HepG2 (cell line): Measurements from ENCODE around the gene XAB2. TPM values are rescaled to one million over a fixed set of nuclear protein-coding genes. Genes with fewer than 3 reads are reported as not detected.

ENCODE experiments used
- GABPB1 ChIP-seq: IDR thresholded peaks from 2 replicates; pipeline ENCODE4 v1.6.1; 2016; ENCODE audit warnings: mild to moderate bottlenecking, missing genetic modification reagents, moderate library complexity, missing compliant biosample characterization
- GFI1 ChIP-seq: sonication (generic); formaldehyde crosslinking; IDR thresholded peaks from 2 replicates; pipeline ENCODE4 v1.5.0; 2020; ENCODE audit warnings: missing genetic modification reagents, mild to moderate bottlenecking, borderline replicate concordance
- HOXA9 ChIP-seq: sonication (generic); formaldehyde crosslinking; IDR thresholded peaks from 2 replicates; pipeline ENCODE4 v1.8.1; 2022; ENCODE audit warnings: missing genetic modification reagents, mild to moderate bottlenecking, moderate library complexity, borderline replicate concordance
- KLF12 ChIP-seq: sonication (generic); formaldehyde crosslinking; IDR thresholded peaks from 2 replicates; pipeline ENCODE4 v1.4.0; 2020; ENCODE audit warnings: missing genetic modification reagents, borderline replicate concordance
- MAZ ChIP-seq, 2 experiments: sonication (generic) in 1 of 2; formaldehyde crosslinking in 1 of 2; IDR thresholded peaks; 2 replicates each; pipeline versions ENCODE4 v1.5.0 to v1.6.1; 2012 to 2020; ENCODE audit warnings: low read depth in 2 of 2, mild to moderate bottlenecking in 2 of 2, borderline replicate concordance in 1 of 2, improper control_type of control experiment in 1 of 2, low read length in 1 of 2, missing genetic modification reagents in 1 of 2, moderate library complexity in 1 of 2
- MED8 ChIP-seq: sonication (generic); formaldehyde crosslinking; IDR thresholded peaks from 2 replicates; pipeline ENCODE4 v1.8.1; 2023; ENCODE audit warnings: mild to moderate bottlenecking, missing genetic modification reagents; ENCODE audit not compliant: insufficient replicate concordance
- MTF2 ChIP-seq: sonication (generic); formaldehyde crosslinking; IDR thresholded peaks from 2 replicates; pipeline ENCODE4 v1.5.0; 2020; ENCODE audit warnings: missing genetic modification reagents, borderline replicate concordance
- PHF8 ChIP-seq: sonication (generic); formaldehyde crosslinking; IDR thresholded peaks from 2 replicates; pipeline ENCODE4 v1.5.0; 2020; ENCODE audit warnings: missing genetic modification reagents
- POLR2A ChIP-seq, 2 experiments: IDR thresholded peaks; 2 replicates each; pipeline ENCODE4 v1.6.1; 2011; ENCODE audit warnings: low read depth in 2 of 2, low read length in 2 of 2, mild to moderate bottlenecking in 1 of 2, moderate library complexity in 1 of 2; ENCODE audit not compliant: insufficient read depth in 1 of 2
- SP4 ChIP-seq: sonication (generic); formaldehyde crosslinking; IDR thresholded peaks from 2 replicates; pipeline ENCODE4 v1.8.1; 2023; ENCODE audit warnings: mild to moderate bottlenecking, missing genetic modification reagents
- STAT5B ChIP-seq: sonication (generic); formaldehyde crosslinking; IDR thresholded peaks from 2 replicates; pipeline ENCODE4 v1.4.0; 2020; ENCODE audit warnings: missing genetic modification reagents
- ZFP1 ChIP-seq: IDR thresholded peaks from 2 replicates; pipeline ENCODE4 v1.6.1; 2016
- ZMYM2 ChIP-seq: sonication (generic); formaldehyde crosslinking; IDR thresholded peaks from 2 replicates; pipeline ENCODE4 v1.8.0; 2022; ENCODE audit warnings: mild to moderate bottlenecking, missing genetic modification reagents
- ZNF224 ChIP-seq: sonication (generic); formaldehyde crosslinking; IDR thresholded peaks from 2 replicates; pipeline ENCODE4 v1.5.0; 2020; ENCODE audit warnings: mild to moderate bottlenecking, missing genetic modification reagents
- ZNF329 ChIP-seq: sonication (generic); formaldehyde crosslinking; IDR thresholded peaks from 2 replicates; pipeline ENCODE4 v1.9.0; 2021; ENCODE audit warnings: low read depth, mild to moderate bottlenecking, missing genetic modification reagents
- ZNF441 ChIP-seq: sonication (generic); formaldehyde crosslinking; IDR thresholded peaks from 2 replicates; pipeline ENCODE4 v1.7.0; 2021; ENCODE audit warnings: missing genetic modification reagents, borderline replicate concordance
- ZNF468 ChIP-seq: sonication (generic); formaldehyde crosslinking; IDR thresholded peaks from 2 replicates; pipeline ENCODE4 v1.8.0; 2022; ENCODE audit warnings: mild to moderate bottlenecking, moderate library complexity, missing genetic modification reagents
- ZNF841 ChIP-seq: sonication (generic); formaldehyde crosslinking; IDR thresholded peaks from 2 replicates; pipeline ENCODE4 v1.8.1; 2023; ENCODE audit warnings: missing genetic modification reagents, borderline replicate concordance
- polyA plus RNA-seq, 8 experiments: library from polyadenylated mRNA; depleted of rRNA in 3 of 8; stranded (reverse) in 7 of 8; unstranded in 1 of 8; fragments of >200 nt; fragmentation: Illumina TruSeq in 4 of 8; extraction: Trizol in 4 of 8; gene quantifications; 2 replicates each; pipeline versions ENCODE4 v1.2.1 to v1.2.3, GENCODE V29; 2011 to 2016; ENCODE audit warnings: low read depth in 4 of 8, missing spikeins in 1 of 8, mixed read lengths in 1 of 8; ENCODE audit not compliant: insufficient read depth in 1 of 8
- total RNA-seq, 5 experiments: library from RNA; depleted of rRNA; stranded (reverse); fragments of >200 nt; fragmentation: Illumina TruSeq; extraction: Trizol; gene quantifications; 2 replicates each; pipeline ENCODE4 v1.2.3, GENCODE V29; 2016; ENCODE audit warnings: low read depth in 1 of 5
- TF ChIP-seq, protein P1 (sequence below): sonication (generic); formaldehyde crosslinking; IDR thresholded peaks from 2 replicates; pipeline ENCODE4 v1.4.0; 2020; ENCODE audit warnings: missing genetic modification reagents
- TF ChIP-seq, protein P2 (sequence below): sonication (generic); formaldehyde crosslinking; IDR thresholded peaks from 2 replicates; pipeline ENCODE4 v1.4.0; 2020; ENCODE audit warnings: missing genetic modification reagents
- TF ChIP-seq, protein P3 (sequence below): conservative IDR thresholded peaks from 2 replicates; pipeline ENCODE4 v1.6.1; 2018; ENCODE audit warnings: missing genetic modification reagents
- TF ChIP-seq, protein P4 (sequence below): sonication (generic); formaldehyde crosslinking; IDR thresholded peaks from 2 replicates; pipeline ENCODE4 v1.8.0; 2022; ENCODE audit warnings: low read depth, missing genetic modification reagents

Gene XAB2
- total and polyA plus RNA-seq, 2 of the 13 experiments (the other 11 are each of a cell fraction or from before 2014, with no cell fraction given) = 6.2 to 23.9 TPM

DNA sequence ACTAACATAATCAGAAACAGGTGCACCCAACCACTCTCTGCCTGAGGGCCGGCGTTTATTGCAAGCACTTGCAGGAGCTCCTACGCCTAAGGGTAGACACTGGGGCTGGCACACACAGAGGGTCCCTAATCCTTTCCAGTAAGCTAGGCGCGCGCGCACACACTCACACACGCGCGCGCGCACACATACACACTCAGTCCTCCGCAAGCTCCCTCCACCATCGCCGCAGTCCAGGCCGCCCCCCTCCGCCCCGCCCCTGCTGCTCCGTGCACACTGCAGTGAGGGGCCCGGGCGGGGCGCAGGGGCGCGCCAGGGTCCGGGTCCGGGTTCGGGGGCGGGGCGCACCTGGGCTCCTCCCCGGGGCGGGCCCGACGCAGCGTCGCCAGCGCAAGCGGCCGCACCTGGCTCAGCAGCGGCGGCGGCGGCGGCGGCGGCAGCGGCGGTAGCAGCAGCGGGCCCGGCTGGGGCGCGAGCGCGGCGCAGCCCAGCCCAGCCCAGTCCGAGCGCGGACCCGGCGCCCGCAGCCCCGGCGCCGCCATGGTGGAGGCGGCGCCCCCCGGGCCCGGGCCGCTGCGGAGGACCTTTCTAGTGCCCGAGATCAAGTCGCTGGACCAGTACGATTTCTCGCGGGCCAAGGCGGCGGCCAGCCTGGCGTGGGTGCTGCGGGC lies 33.7 kb downstream of the XAB2 start, which contains the start of gene CAMSAP3 (continued):
- TF ChIP-seq, protein P1, sequence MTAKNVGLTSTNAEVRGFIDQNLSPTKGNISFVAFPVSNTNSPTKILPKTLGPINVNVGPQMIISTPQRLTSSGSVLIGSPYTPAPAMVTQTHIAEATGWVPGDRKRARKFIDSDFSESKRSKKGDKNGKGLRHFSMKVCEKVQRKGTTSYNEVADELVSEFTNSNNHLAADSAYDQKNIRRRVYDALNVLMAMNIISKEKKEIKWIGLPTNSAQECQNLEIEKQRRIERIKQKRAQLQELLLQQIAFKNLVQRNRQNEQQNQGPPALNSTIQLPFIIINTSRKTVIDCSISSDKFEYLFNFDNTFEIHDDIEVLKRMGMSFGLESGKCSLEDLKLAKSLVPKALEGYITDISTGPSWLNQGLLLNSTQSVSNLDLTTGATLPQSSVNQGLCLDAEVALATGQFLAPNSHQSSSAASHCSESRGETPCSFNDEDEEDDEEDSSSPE = peak; percentile 35; the same call in 1 of the 2 replicates
- TF ChIP-seq GABPB1 = 0 out of 2 replicates have a peak, but pooled peaks have one; percentile 25
- TF ChIP-seq MTF2 (CRISPR knock-in tag) = no peak
- no peak for TF ChIP-seq HOXA9 (CRISPR knock-in tag)
- TF ChIP-seq PHF8 (CRISPR knock-in tag) = peak; percentile 33
- TF ChIP-seq ZNF841 (CRISPR knock-in tag) = no peak
- peak in 1 of 2 experiments; percentile 38; a peak in 1 of 4 replicates for TF ChIP-seq POLR2A (IDR thresholded peaks at IDR 0.05; ENCODE audit: insufficient read depth in 1 of 2, low read depth in 2 of 2, low read length in 2 of 2)
- TF ChIP-seq ZNF441 = 0 out of 2 replicates have a peak, but pooled peaks have one; percentile 33
- TF ChIP-seq, protein P2, sequence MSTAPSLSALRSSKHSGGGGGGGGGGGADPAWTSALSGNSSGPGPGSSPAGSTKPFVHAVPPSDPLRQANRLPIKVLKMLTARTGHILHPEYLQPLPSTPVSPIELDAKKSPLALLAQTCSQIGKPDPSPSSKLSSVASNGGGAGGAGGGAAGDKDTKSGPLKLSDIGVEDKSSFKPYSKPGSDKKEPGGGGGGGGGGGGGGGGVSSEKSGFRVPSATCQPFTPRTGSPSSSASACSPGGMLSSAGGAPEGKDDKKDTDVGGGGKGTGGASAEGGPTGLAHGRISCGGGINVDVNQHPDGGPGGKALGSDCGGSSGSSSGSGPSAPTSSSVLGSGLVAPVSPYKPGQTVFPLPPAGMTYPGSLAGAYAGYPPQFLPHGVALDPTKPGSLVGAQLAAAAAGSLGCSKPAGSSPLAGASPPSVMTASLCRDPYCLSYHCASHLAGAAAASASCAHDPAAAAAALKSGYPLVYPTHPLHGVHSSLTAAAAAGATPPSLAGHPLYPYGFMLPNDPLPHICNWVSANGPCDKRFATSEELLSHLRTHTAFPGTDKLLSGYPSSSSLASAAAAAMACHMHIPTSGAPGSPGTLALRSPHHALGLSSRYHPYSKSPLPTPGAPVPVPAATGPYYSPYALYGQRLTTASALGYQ (CRISPR knock-in tag) = no peak
- TF ChIP-seq MED8 = no peak
- TF ChIP-seq, protein P3, sequence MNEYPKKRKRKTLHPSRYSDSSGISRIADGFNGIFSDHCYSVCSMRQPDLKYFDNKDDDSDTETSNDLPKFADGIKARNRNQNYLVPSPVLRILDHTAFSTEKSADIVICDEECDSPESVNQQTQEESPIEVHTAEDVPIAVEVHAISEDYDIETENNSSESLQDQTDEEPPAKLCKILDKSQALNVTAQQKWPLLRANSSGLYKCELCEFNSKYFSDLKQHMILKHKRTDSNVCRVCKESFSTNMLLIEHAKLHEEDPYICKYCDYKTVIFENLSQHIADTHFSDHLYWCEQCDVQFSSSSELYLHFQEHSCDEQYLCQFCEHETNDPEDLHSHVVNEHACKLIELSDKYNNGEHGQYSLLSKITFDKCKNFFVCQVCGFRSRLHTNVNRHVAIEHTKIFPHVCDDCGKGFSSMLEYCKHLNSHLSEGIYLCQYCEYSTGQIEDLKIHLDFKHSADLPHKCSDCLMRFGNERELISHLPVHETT = no peak; the same call in 1 of the 2 replicates
- no peak for TF ChIP-seq ZNF224 (CRISPR knock-in tag)
- no peak for TF ChIP-seq STAT5B (CRISPR knock-in tag)
- peak; percentile 71; the same call in 1 of the 2 replicates for TF ChIP-seq SP4 (CRISPR knock-in tag)
- no peak for TF ChIP-seq ZNF468
- TF ChIP-seq ZMYM2 (CRISPR knock-in tag) = no peak
- TF ChIP-seq KLF12 (CRISPR knock-in tag) = no peak
- TF ChIP-seq ZFP1 (CRISPR knock-in tag) = no peak
- no peak for TF ChIP-seq ZNF329 (CRISPR knock-in tag)
- TF ChIP-seq, protein P4, sequence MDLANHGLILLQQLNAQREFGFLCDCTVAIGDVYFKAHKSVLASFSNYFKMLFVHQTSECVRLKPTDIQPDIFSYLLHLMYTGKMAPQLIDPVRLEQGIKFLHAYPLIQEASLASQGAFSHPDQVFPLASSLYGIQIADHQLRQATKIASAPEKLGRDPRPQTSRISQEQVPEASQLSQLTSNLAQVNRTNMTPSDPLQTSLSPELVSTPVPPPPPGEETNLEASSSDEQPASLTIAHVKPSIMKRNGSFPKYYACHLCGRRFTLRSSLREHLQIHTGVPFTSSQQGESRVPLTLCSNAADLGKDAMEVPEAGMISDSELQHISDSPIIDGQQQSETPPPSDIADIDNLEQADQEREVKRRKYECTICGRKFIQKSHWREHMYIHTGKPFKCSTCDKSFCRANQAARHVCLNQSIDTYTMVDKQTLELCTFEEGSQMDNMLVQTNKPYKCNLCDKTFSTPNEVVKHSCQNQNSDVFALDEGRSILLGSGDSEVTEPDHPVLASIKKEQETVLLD = 0 out of 2 replicates have a peak, but pooled peaks have one; percentile 19
- no peak for TF ChIP-seq GFI1
- TF ChIP-seq MAZ (IDR thresholded peaks at IDR 0.05; ENCODE audit: borderline replicate concordance, low read depth, low read length) = peak; percentile 55; the same call in 1 of the 2 replicates
- peak; percentile 75 for TF ChIP-seq MAZ (CRISPR knock-in tag; IDR thresholded peaks at IDR 0.05; ENCODE audit: low read depth)
